Ectodermal cell (in vitro differentiated cells): ENCODE data around the gene GNG3.

Experiments
- H3K27ac ChIP-seq: 2 replicates; pipeline ENCODE4 v1.7.0; 2013; ENCODE audit warnings: mild to moderate bottlenecking, low read depth, low read length; ENCODE audit not compliant: insufficient read depth, poor library complexity, severe bottlenecking
- H3K27me3 ChIP-seq: 2 replicates; pipeline ENCODE4 v1.7.0; 2013; ENCODE audit warnings: mild to moderate bottlenecking, low read length; ENCODE audit not compliant: insufficient read depth, control insufficient read depth, poor library complexity, severe bottlenecking
- H3K36me3 ChIP-seq: one replicate; pipeline ENCODE4 v1.7.0; 2013; ENCODE audit warnings: low read length; ENCODE audit not compliant: control insufficient read depth, insufficient read depth
- H3K4me1 ChIP-seq: one replicate; pipeline ENCODE4 v1.7.0; 2013; ENCODE audit warnings: low read length; ENCODE audit not compliant: control insufficient read depth, insufficient read depth
- H3K4me3 ChIP-seq: 2 replicates; pipeline ENCODE4 v1.7.0; 2013; ENCODE audit warnings: low read depth, low read length, control low read depth; ENCODE audit not compliant: insufficient read depth
- H3K9me3 ChIP-seq: 2 replicates; pipeline ENCODE4 v1.7.0; 2013; ENCODE audit warnings: mild to moderate bottlenecking, low read length, moderate library complexity; ENCODE audit not compliant: control insufficient read depth
- WGBS, 2 experiments: methylation state at CpG; one replicate each; pipeline ENCODE4 v1.1.7; 2013; ENCODE audit warnings: missing lambda C conversion rate in 2 of 2; 5-methylcytosine and 5-hydroxymethylcytosine counted together

GNG3 gene

DNA sequence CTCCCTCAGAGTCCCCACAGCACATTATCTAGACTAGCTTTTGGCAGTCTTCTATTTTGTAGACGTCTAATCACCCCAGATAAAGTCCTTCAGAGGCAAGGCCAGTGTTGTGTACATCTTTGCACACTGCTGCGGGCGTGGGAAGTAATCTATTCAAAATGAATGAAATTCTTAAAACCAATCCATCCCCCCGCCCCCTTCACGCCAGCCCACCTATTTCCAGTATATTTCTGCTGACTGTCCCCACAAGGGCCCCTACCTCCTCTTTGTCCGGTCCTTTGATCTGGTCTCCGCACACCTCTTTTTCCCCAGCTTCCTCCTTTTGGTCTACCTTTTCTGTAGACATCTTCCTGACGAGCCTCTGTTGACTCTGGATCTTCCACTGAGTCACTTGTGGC lies 627 bp upstream of the GNG3 start:
- peaks cover 16% of the 10 kb centered on the region for H3K36me3 ChIP-seq
- WGBS, 2 experiments: 14 to 16% methylated on average over 8 of the region's 8 CpGs
- peaks cover 31% of the 10 kb centered on the region for H3K4me1 ChIP-seq
- H3K4me3 ChIP-seq: peak overlapping the region; percentile 80
- no peaks in the 10 kb centered on the region for H3K9me3 ChIP-seq
- H3K27me3 ChIP-seq: no peaks in the 10 kb centered on the region
- peak overlapping the region; percentile 93 for H3K27ac ChIP-seq

DNA sequence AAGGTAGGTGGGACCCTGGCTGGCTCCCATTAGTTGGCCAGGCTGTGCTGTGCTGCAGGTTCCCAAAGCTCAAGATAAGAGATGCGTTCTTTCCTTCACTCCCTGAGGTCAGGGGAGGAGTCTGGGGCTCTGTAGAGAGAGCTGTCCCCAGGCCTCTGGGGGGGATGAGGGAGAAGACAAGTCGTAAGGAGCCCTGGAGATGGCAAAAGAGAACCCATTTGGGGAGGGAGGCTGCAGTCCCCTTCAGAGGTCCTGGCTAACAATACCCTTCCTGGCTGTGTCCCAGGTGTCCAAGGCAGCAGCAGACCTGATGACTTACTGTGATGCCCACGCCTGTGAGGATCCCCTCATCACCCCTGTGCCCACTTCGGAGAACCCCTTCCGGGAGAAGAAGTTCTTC lies 916 bp downstream of the GNG3 start:
- Histone ChIP-seq H3K27ac (no peak overlapping the region), H3K4me3 (peak overlapping the region; percentile 32), H3K36me3 (peaks cover 25% of the 10 kb centered on the region), H3K4me1 (peaks cover 31% of the 10 kb centered on the region), H3K27me3 (no peaks in the 10 kb centered on the region), H3K9me3 (no peaks in the 10 kb centered on the region)
- 76 to 77% methylated on average over 5 of the region's 5 CpGs for WGBS, 2 experiments

DNA sequence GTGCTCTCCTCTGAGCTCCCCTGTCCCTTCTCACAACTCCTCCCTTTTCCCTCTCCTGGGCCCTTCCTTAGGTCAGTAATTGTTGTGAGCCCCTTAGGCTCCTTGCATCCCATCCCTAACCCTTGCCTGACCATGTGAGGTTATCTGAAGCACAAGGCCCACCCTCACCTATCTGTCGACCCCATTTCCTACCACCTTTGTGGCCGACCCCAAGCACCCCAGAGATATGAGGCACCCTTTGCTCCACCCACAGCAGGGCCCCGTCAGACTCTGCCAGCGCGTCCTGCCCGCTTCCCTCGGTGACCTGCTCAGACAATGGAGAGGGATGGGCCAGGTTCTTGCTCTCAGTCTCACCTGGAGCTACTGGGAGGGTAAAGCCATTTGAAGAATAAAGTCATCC lies 1.3 kb downstream of the GNG3 start:
- Histone ChIP-seq H3K4me3 (peak overlapping the region; percentile 32), H3K27ac (no peak overlapping the region), H3K4me1 (peaks cover 31% of the 10 kb centered on the region), H3K9me3 (no peaks in the 10 kb centered on the region), H3K36me3 (peaks cover 29% of the 10 kb centered on the region), H3K27me3 (no peaks in the 10 kb centered on the region)
- WGBS, 2 experiments: 18 to 20% methylated on average over 7 of the region's 7 CpGs

DNA sequence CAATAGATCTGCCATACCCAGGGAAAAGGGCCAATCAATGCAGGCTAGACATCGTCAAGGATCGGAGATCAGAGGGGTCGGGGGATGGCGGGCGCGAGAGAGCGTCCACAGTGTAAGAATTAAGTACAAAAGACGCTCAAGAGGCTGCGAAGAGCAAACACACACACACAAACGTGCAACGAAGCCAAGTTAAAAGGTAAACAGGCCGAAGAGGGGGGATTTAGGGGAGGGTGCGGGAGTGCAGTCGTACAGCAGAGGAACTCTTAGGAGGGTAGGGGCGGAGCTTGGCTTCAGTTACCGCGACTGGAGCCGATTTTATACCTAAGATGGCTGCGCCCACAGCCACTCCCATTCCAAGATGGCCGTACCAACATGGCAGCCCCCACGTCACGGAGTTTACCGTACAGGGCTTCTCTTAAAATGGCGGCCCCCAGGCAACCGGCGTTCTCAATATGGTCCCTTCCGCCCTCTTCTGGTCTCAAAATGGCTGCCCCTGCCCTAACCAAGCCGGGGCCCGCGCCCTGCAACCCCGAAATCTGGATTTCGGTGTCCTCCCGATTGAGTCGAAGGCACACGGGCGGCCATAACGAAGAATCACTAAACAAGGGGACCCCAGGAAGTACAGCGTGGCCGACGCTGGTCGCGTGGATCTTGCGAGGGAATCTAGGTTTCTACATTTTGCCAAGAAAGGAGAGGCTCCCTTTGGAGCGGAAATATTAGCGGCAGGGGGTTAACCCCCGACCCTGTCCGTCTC lies 1.9 kb downstream of the GNG3 start:
- peak overlapping the region; percentile 95 for H3K27ac ChIP-seq
- H3K4me3 ChIP-seq: peak overlapping the region; percentile 32
- H3K36me3 ChIP-seq: peaks cover 29% of the 10 kb centered on the region
- peaks cover 31% of the 10 kb centered on the region for H3K4me1 ChIP-seq
- WGBS, 2 experiments: 7 to 10% methylated on average over 47 of the region's 47 CpGs
- H3K27me3 ChIP-seq: no peaks in the 10 kb centered on the region
- H3K9me3 ChIP-seq: no peaks in the 10 kb centered on the region

DNA sequence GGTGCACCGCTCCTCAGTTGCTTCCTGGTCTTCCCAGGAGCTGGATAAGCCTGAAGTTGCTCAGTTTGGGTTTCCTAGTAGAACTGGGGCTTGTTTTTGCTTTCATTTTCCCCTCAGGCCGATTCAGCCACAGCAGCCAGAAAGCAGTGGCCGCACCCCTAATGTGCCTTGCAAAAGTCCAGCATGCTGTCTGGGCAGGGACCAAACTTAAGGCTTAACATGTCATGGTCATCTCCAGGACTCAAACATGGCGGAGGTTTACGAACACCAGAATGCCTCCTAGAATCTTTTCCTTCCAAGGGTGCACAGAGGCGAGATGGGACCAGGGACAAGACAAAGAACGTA lies 2.5 kb downstream of the GNG3 start:
- Histone ChIP-seq H3K9me3 (no peaks in the 10 kb centered on the region), H3K4me1 (peaks cover 30% of the 10 kb centered on the region), H3K27me3 (no peaks in the 10 kb centered on the region), H3K36me3 (peaks cover 29% of the 10 kb centered on the region), H3K4me3 (peak overlapping the region; percentile 32), H3K27ac (peak overlapping the region; percentile 95)
- WGBS, 2 experiments: 82 to 84% methylated on average over 7 of the region's 7 CpGs

DNA sequence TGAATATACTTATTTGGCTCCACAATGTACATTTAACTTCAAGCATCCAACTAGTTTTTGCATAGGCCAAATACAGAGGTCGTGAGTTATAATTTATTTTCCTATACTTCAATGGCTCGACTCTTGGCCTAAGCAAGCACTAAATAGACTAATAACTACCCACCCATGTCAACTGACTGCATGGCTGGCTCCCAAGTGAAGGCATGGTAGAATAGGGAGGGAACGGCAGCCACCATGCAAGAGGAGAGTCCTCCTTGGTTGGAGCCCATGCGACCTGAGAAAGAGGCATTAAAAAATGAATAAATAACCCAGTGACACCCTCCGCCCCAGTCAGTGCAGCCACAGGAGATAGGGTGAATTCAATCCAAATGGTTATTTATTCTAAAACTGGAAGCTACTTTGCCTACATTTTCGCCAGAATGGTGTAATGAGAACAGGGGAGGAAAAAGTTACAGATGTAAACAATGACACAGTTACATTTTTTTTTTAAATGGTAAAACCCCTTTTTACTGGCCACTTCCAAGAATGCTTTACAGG lies 4.9 kb downstream of the GNG3 start:
- Histone ChIP-seq H3K27ac (no peak overlapping the region), H3K27me3 (no peaks in the 10 kb centered on the region), H3K9me3 (no peaks in the 10 kb centered on the region), H3K4me1 (peaks cover 18% of the 10 kb centered on the region), H3K4me3 (no peak overlapping the region), H3K36me3 (peaks cover 50% of the 10 kb centered on the region)
- 92 to 95% methylated on average over 5 to 6 of the region's 6 CpGs for WGBS, 2 experiments

DNA sequence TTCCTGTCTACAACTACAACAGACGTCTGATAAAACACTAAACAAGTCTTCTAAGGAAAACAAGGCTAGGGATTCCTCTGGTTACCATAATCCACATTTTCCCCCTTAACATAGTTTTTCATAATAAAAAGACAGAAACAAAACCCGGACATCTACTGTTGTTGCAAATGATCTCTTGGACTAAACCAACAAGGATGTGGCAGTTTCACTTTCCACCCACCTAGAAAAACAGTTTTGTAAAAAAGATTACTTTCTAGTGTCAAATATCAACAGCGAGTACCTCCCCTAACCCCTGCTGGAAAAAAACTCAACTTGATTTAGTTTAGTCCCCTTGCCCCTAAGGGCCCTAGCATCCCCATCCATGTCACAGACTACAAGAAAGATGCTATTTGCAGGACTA lies 5.4 kb downstream of the GNG3 start:
- H3K27ac ChIP-seq: no peak overlapping the region
- H3K27me3 ChIP-seq: no peaks in the 10 kb centered on the region
- 94% methylated on average over 3 of the region's 3 CpGs for WGBS, 2 experiments
- H3K9me3 ChIP-seq: no peaks in the 10 kb centered on the region
- peaks cover 13% of the 10 kb centered on the region for H3K4me1 ChIP-seq
- H3K36me3 ChIP-seq: peaks cover 56% of the 10 kb centered on the region
- no peak overlapping the region for H3K4me3 ChIP-seq

DNA sequence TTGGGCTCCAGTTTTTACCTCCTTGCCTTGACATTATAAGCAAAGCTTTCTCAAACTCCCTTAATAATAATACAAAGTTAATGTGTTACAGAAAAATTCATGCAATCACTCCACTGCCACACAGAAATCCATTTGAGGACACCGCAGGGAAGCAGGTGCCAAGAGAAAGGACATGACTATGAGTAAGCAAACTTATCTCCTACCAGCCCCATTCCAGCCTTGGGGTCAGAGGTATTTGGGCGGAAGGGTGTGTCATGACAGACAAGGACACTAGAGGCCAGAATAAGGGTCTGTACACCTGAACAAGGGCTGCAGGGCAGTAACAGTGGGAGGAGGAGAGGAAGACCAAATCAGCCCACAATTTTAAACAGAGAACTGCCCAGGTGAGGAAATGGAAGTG lies 5.9 kb downstream of the GNG3 start:
- H3K27ac ChIP-seq: no peak overlapping the region
- peaks cover 60% of the 10 kb centered on the region for H3K36me3 ChIP-seq

DNA sequence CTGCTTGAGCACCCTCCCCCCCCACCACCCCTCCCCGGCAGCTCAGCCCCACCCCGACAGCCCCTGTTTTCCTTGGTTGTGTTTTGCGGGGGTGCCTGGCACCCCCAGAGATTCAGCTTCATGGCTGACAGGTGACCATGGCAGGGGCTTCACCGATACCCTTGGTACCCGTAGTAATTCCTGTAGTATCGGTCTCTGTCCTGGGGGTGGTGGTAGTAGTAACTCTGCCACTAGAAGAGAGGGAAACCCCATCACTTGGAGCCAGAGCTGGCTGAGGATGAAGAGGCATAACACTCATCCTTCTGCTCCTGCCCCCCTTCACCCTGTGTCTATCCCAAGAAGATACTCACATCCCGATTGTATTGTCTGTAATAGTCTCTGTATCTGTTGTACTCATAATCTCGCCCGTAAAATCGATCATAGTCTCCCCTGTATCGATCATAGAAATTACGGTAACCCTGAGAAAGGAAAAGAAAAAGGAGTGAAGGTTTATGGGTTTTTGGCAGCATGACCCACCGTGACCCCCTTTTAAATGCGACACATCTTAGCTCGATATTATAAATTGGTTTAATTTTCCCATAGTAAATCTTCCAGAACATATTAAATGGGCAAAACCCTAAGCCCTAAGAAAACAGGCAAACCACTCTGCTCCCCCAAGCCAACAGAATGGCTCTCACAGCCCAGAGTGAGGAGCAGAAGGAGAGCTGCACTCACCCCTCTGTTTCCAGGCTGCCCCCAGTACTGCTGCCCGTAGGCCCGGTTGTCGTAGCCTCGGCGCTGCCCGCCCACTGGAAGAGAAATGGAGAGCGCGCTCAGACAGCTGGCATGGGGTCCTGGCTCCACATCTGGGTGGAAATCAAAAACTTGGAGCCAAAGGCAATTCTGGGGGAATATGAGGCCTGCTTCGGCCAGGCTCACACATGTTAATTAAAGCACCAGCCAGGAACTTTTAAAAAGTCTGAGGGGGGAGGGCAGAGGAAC lies 8.0 kb downstream of the GNG3 start:
- no peak overlapping the region for H3K27ac ChIP-seq
- 92 to 93% methylated on average over 23 to 24 of the region's 24 CpGs for WGBS, 2 experiments

More for the DNA sequence above, 5.9 kb downstream of the GNG3 start:
- Histone ChIP-seq H3K4me1 (peaks cover 8% of the 10 kb centered on the region), H3K4me3 (no peak overlapping the region), H3K27me3 (no peaks in the 10 kb centered on the region), H3K9me3 (no peaks in the 10 kb centered on the region)
- 94 to 100% methylated on average over 2 of the region's 2 CpGs for WGBS, 2 experiments

DNA sequence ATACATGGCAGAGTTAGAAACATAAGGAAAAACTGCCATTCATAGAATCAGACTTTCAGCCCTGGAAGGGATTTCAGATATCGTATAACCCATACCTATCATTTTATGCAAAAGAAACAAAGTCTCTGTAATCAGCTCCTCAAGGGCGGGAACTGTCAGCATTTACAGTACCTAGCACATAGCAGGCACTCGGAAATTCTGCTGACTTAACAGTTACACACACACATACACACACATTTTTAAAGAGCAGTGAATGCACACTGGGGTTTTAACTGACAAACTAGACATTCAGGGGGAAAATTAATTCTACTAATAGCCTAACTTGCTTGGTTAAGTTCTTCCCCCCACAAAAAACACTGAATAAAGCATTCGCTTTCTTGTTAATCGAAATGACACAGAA lies 8.7 kb downstream of the GNG3 start:
- Histone ChIP-seq H3K9me3 (no peaks in the 10 kb centered on the region), H3K36me3 (peaks cover 76% of the 10 kb centered on the region), H3K27me3 (no peaks in the 10 kb centered on the region), H3K27ac (no peak overlapping the region), H3K4me3 (no peak overlapping the region), H3K4me1 (no peaks in the 10 kb centered on the region)
- WGBS, 2 experiments: 95 to 96% methylated on average over 5 of the region's 5 CpGs

More for the DNA sequence above, 8.0 kb downstream of the GNG3 start:
- Histone ChIP-seq H3K27me3 (no peaks in the 10 kb centered on the region), H3K4me3 (no peak overlapping the region), H3K9me3 (no peaks in the 10 kb centered on the region), H3K4me1 (no peaks in the 10 kb centered on the region), H3K36me3 (peaks cover 78% of the 10 kb centered on the region)
